H9 (cell line): ENCODE results near the gene PDZD7. TPM values are rescaled to one million over a fixed set of nuclear protein-coding genes. Genes with fewer than 3 reads are reported as not detected.
"Not testable (repeated sequence)": the region's sequence is repeated elsewhere in the genome, so short reads cannot be mapped to it uniquely, and the experiment has no call there.

Source experiments
- DNase-seq: peaks from one replicate; pipeline ENCODE4 v3.0.0-alpha.2; 2017
- H2AFZ ChIP-seq: one replicate; pipeline ENCODE4 v1.6.1; 2013; ENCODE audit warnings: mild to moderate bottlenecking, low read length, control low read depth, moderate library complexity
- H2AK5ac ChIP-seq: 2 replicates; pipeline ENCODE4 v1.6.1; 2013; ENCODE audit warnings: low read length, control low read depth, mixed read lengths; ENCODE audit not compliant: insufficient read length
- H2BK120ac ChIP-seq: one replicate; pipeline ENCODE4 v1.6.1; 2013; ENCODE audit warnings: low read depth, mild to moderate bottlenecking, low read length, control low read depth, inconsistent platforms; ENCODE audit not compliant: poor library complexity, severe bottlenecking
- H2BK12ac ChIP-seq: 2 replicates; pipeline ENCODE4 v1.6.1; 2013; ENCODE audit warnings: low read length, control low read depth, mixed read lengths, low read depth; ENCODE audit not compliant: insufficient read length
- H2BK15ac ChIP-seq: 2 replicates; pipeline ENCODE4 v1.6.1; 2013; ENCODE audit warnings: low read depth, low read length, control low read depth
- H2BK20ac ChIP-seq: one replicate; pipeline ENCODE4 v1.6.1; 2013; ENCODE audit warnings: low read depth, mild to moderate bottlenecking, low read length, control low read depth, inconsistent platforms; ENCODE audit not compliant: poor library complexity, severe bottlenecking
- H2BK5ac ChIP-seq: 2 replicates; pipeline ENCODE4 v1.6.1; 2013; ENCODE audit warnings: low read length, control low read depth, mixed read lengths; ENCODE audit not compliant: insufficient read length
- H3K14ac ChIP-seq: 2 replicates; pipeline ENCODE4 v1.6.1; 2013; ENCODE audit warnings: low read length, control low read depth; ENCODE audit not compliant: insufficient read depth
- H3K18ac ChIP-seq: 2 replicates; pipeline ENCODE4 v1.6.1; 2013; ENCODE audit warnings: low read depth, mild to moderate bottlenecking, mixed read lengths, low read length, control low read depth; ENCODE audit not compliant: insufficient read length
- H3K23ac ChIP-seq: 2 replicates; pipeline ENCODE4 v1.6.1; 2013; ENCODE audit warnings: low read length, control low read depth, mixed read lengths, low read depth; ENCODE audit not compliant: insufficient read length
- H3K23me2 ChIP-seq: 2 replicates; pipeline ENCODE4 v1.6.1; 2013; ENCODE audit warnings: low read depth, mild to moderate bottlenecking, mixed read lengths, low read length, control low read depth; ENCODE audit not compliant: insufficient read length, poor library complexity, severe bottlenecking
- H3K27ac ChIP-seq: 2 replicates; pipeline ENCODE4 v1.5.1; 2013; ENCODE audit warnings: low read length, control low read depth, mixed read lengths, low read depth; ENCODE audit not compliant: insufficient read length
- H3K27me3 ChIP-seq: 2 replicates; pipeline ENCODE4 v1.6.1; 2013; ENCODE audit warnings: low read length, control low read depth, inconsistent platforms; ENCODE audit not compliant: insufficient read depth
- H3K4ac ChIP-seq: 2 replicates; pipeline ENCODE4 v1.6.1; 2013; ENCODE audit warnings: low read depth, mild to moderate bottlenecking, control low read depth, inconsistent platforms, low read length, moderate library complexity
- H3K4me1 ChIP-seq: 2 replicates; pipeline ENCODE4 v1.6.1; 2013; ENCODE audit warnings: low read length, control low read depth, inconsistent platforms; ENCODE audit not compliant: insufficient read depth
- H3K4me2 ChIP-seq: 2 replicates; pipeline ENCODE4 v1.6.1; 2013; ENCODE audit warnings: low read length, control low read depth, mixed read lengths; ENCODE audit not compliant: insufficient read length, insufficient read depth
- H3K56ac ChIP-seq: 2 replicates; pipeline ENCODE4 v1.6.1; 2013; ENCODE audit warnings: low read depth, mild to moderate bottlenecking, mixed read lengths, low read length, control low read depth; ENCODE audit not compliant: insufficient read length
- H3K79me1 ChIP-seq: 2 replicates; pipeline ENCODE4 v1.6.1; 2013; ENCODE audit warnings: low read depth, mild to moderate bottlenecking, moderate library complexity, low read length, control low read depth, inconsistent platforms; ENCODE audit not compliant: insufficient read depth, poor library complexity, severe bottlenecking
- H3K79me2 ChIP-seq: 2 replicates; pipeline ENCODE4 v1.6.1; 2013; ENCODE audit warnings: low read length, control low read depth, inconsistent platforms; ENCODE audit not compliant: insufficient read depth
- H3K9ac ChIP-seq: 2 replicates; pipeline ENCODE4 v1.6.1; 2013; ENCODE audit warnings: low read length, control low read depth, mixed read lengths; ENCODE audit not compliant: insufficient read length; ENCODE audit errors: extremely low read depth
- H3K9me3 ChIP-seq: one replicate; pipeline ENCODE4 v1.6.1; 2013; ENCODE audit warnings: low read depth, low read length, inconsistent platforms; ENCODE audit not compliant: control insufficient read depth
- H3T11ph ChIP-seq: one replicate; pipeline ENCODE4 v1.6.1; 2013; ENCODE audit warnings: mild to moderate bottlenecking, low read length, control low read depth, inconsistent platforms
- H4K20me1 ChIP-seq: one replicate; pipeline ENCODE4 v1.6.1; 2013; ENCODE audit not compliant: control insufficient read depth, insufficient read length, insufficient read depth
- H4K5ac ChIP-seq: 2 replicates; pipeline ENCODE4 v1.6.1; 2013; ENCODE audit warnings: low read depth, mild to moderate bottlenecking, mixed read lengths, low read length, control low read depth; ENCODE audit not compliant: insufficient read length
- H4K8ac ChIP-seq: replicated peaks from 2 replicates; pipeline ENCODE4 v1.6.1; 2013; ENCODE audit warnings: low read length, control low read depth, mixed read lengths, low read depth; ENCODE audit not compliant: insufficient read length
- H4K91ac ChIP-seq: 2 replicates; pipeline ENCODE4 v1.6.1; 2013; ENCODE audit warnings: low read depth, mild to moderate bottlenecking, moderate library complexity, mixed read lengths, low read length, control low read depth; ENCODE audit not compliant: insufficient read length
- H3K27ac Mint-ChIP-seq, 3 experiments: 2 replicates in 2 of 3; 3 replicates in 1 of 3; pipeline ENCODE4 v1.8.0; 2020 to 2021; ENCODE audit warnings: mixed read lengths in 3 of 3, mild to moderate bottlenecking in 1 of 3, moderate library complexity in 1 of 3
- H3K27me3 Mint-ChIP-seq: 2 replicates; pipeline ENCODE4 v1.8.0; 2021; ENCODE audit warnings: low read depth, mild to moderate bottlenecking, moderate library complexity, mixed read lengths
- H3K36me3 Mint-ChIP-seq, 3 experiments: 2 replicates in 2 of 3; 3 replicates in 1 of 3; pipeline ENCODE4 v1.8.0; 2020 to 2021; ENCODE audit warnings: low read depth in 3 of 3, mixed read lengths in 3 of 3; ENCODE audit not compliant: insufficient read depth in 1 of 3
- H3K4me1 Mint-ChIP-seq, 2 experiments: 2 replicates each; pipeline ENCODE4 v1.8.0; 2020; ENCODE audit warnings: mixed read lengths in 2 of 2
- H3K4me3 Mint-ChIP-seq, 2 experiments: 2 replicates in 1 of 2; 3 replicates in 1 of 2; pipeline ENCODE4 v1.8.0; 2020 to 2021; ENCODE audit warnings: mild to moderate bottlenecking in 2 of 2, mixed read lengths in 2 of 2, moderate library complexity in 1 of 2
- H3K9me3 Mint-ChIP-seq, 2 experiments: 2 replicates in 1 of 2; 3 replicates in 1 of 2; pipeline ENCODE4 v1.8.0; 2020; ENCODE audit warnings: mild to moderate bottlenecking in 2 of 2, mixed read lengths in 2 of 2, moderate library complexity in 1 of 2
- WGBS: extraction: QIAGEN DNeasy Blood & Tissue Kit; methylation state at CpG from one replicate; pipeline ENCODE4 v1.1.7; 2013; ENCODE audit warnings: missing lambda C conversion rate, low lambda C conversion rate, mixed read lengths; ENCODE audit not compliant: insufficient read length; ENCODE audit errors: extremely low coverage; 5-methylcytosine and 5-hydroxymethylcytosine counted together
- total RNA-seq: library from RNA; stranded (reverse); gene quantifications from 2 replicates; pipeline ENCODE4 v1.2.1, GENCODE V29; 2021
- TF ChIP-seq, protein P1 (sequence below): fragments of 200-600 bp; sonication (generic); conservative IDR thresholded peaks from 3 replicates; pipeline ENCODE4 v1.8.0; 2021; ENCODE audit warnings: antibody characterized with exemption, mild to moderate bottlenecking

Gene PDZD7
- total RNA-seq, 1 experiment from 2014 or later, result 2.0 TPM

DNA sequence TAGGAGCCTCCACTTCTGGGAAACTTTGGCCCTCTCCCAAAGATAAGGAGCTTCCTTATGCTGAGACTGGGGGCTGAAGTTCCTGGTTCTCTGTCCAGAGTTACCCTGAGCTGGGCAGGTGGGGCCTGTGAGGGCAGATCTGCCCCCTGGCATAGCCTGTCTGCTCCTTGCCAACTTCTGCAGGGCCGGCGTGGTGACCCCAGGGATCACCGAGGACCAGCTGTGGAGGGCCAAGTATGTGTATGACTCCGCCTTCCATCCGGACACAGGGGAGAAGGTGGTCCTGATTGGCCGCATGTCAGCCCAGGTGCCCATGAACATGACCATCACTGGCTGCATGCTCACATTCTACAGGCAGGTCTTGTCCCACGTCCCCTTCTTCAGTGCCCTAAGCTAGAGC, 4.4 kb upstream of the PDZD7 start:
- TF ChIP-seq, protein P1, sequence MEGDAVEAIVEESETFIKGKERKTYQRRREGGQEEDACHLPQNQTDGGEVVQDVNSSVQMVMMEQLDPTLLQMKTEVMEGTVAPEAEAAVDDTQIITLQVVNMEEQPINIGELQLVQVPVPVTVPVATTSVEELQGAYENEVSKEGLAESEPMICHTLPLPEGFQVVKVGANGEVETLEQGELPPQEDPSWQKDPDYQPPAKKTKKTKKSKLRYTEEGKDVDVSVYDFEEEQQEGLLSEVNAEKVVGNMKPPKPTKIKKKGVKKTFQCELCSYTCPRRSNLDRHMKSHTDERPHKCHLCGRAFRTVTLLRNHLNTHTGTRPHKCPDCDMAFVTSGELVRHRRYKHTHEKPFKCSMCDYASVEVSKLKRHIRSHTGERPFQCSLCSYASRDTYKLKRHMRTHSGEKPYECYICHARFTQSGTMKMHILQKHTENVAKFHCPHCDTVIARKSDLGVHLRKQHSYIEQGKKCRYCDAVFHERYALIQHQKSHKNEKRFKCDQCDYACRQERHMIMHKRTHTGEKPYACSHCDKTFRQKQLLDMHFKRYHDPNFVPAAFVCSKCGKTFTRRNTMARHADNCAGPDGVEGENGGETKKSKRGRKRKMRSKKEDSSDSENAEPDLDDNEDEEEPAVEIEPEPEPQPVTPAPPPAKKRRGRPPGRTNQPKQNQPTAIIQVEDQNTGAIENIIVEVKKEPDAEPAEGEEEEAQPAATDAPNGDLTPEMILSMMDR, result no peak
- Histone ChIP-seq H2BK5ac (no peak overlapping the region), H2BK15ac (no peak overlapping the region), H3K9me3 (no peaks in the 10 kb centered on the region), H3K14ac (no peak overlapping the region), H3K4ac (no peak overlapping the region), H3T11ph (no peak overlapping the region), H3K4me1 (no peaks in the 10 kb centered on the region), H3K23me2 (peaks cover 13% of the 10 kb centered on the region), H4K91ac (no peak overlapping the region), H2BK12ac (no peak overlapping the region), H4K20me1 (no peaks in the 10 kb centered on the region), H2AFZ (no peak overlapping the region), H3K18ac (no peak overlapping the region), H4K8ac (no peak overlapping the region), H3K79me1 (no peaks in the 10 kb centered on the region), H3K23ac (no peak overlapping the region), H4K5ac (no peak overlapping the region), H3K56ac (no peak overlapping the region), H3K79me2 (no peaks in the 10 kb centered on the region), H2BK120ac (no peak overlapping the region), H2AK5ac (no peak overlapping the region), H3K27ac (no peak overlapping the region), H3K27me3 (peaks cover 4% of the 10 kb centered on the region; the same call in 1 of the 2 replicates), H3K9ac (no peak overlapping the region), H2BK20ac (no peak overlapping the region), H3K4me2 (no peak overlapping the region)
- DNase-seq, result no peak
- H3K36me3 Mint-ChIP-seq, result no peaks in the 10 kb centered on the region
- H3K27me3 Mint-ChIP-seq, result peaks cover 80% of the 10 kb centered on the region
- H3K4me1 Mint-ChIP-seq, result peaks cover 14 to 25% of the 10 kb centered on the region in 2 experiments
- H3K27ac Mint-ChIP-seq, result no peak overlapping the region
- no CpG with 5 or more reads among the region's 7 CpGs for WGBS
- H3K9me3 Mint-ChIP-seq, result no peaks in the 10 kb centered on the region; a peak in 1 of 5 replicates
- H3K4me3 Mint-ChIP-seq, result no peak overlapping the region

DNA sequence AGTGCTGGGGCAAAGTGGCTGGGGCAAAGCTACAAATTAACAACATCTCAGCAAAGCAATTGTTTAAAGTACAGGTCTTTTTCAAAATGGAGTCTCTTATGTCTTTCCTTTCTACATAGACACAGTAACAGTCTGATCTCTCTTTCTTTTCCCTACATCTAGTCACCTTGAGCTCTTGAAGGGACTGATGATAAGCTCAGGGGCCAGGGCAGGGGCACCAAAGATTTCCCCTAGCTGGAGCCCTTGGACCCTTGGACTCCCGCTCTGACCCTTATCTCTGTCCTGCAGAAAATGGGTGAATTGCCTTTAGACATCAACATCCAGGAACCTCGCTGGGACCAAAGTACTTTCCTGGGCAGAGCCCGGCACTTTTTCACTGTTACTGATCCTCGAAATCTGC, 3.5 kb upstream of the PDZD7 start:
- no CpG with 5 or more reads among the region's 4 CpGs for WGBS
- not testable (repeated sequence) for H3K4me1 ChIP-seq, H3K27me3 ChIP-seq, H3K4me2 ChIP-seq, H3K14ac ChIP-seq, H3K27ac ChIP-seq, H4K5ac ChIP-seq, H3K27ac Mint-ChIP-seq, H4K20me1 ChIP-seq, H2AFZ ChIP-seq, H2AK5ac ChIP-seq, H3K79me1 ChIP-seq, H4K8ac ChIP-seq, H3K36me3 Mint-ChIP-seq, H3K56ac ChIP-seq, DNase-seq, H3K4me3 Mint-ChIP-seq, H3K4ac ChIP-seq, H3T11ph ChIP-seq, H2BK20ac ChIP-seq, H2BK15ac ChIP-seq, H3K9me3 Mint-ChIP-seq, H4K91ac ChIP-seq, H2BK5ac ChIP-seq, H3K18ac ChIP-seq, H3K79me2 ChIP-seq, H2BK12ac ChIP-seq, H3K9me3 ChIP-seq, H2BK120ac ChIP-seq, H3K9ac ChIP-seq, H3K23ac ChIP-seq
- Mint-ChIP-seq H3K4me1 (peaks cover 19 to 30% of the 10 kb centered on the region in 2 experiments), H3K27me3 (peaks cover 75% of the 10 kb centered on the region)
- peaks cover 13% of the 10 kb centered on the region for H3K23me2 ChIP-seq
